Hair follicular keratinocyte (primary cell): Measurements from ENCODE around the gene RAB41. TPM values are rescaled to one million over a fixed set of nuclear protein-coding genes. Genes with fewer than 3 reads are reported as not detected.

ENCODE experiments used
- total RNA-seq: library from RNA; depleted of rRNA; stranded (reverse); fragments of >200 nt; gene quantifications from 2 replicates; pipeline ENCODE4 v1.2.3, GENCODE V29; 2015

The RAB41 gene
- not detected in 2 replicates for total RNA-seq

GRCh38 chrX:70281951-70282350 lies at the start of gene RAB41:
Gene RAB41 (plus strand): TSS chrX:70282172. CDS start chrX:70282218, 46 bp downstream.

GRCh38 chrX:70234355-70234754 lies 47.6 kb upstream of the RAB41 start, which contains the start of gene AWAT1:
Gene AWAT1 (plus strand): TSS chrX:70234655. CDS start chrX:70234696, 41 bp downstream.

GRCh38 chrX:70260104-70260503 lies 21.9 kb upstream of the RAB41 start, which contains the start of gene P2RY4:
Gene P2RY4 (minus strand): TSS chrX:70260204. CDS start chrX:70259624, 580 bp downstream.

GRCh38 chrX:70268034-70268433 lies 13.9 kb upstream of the RAB41 start, which contains the start of gene ARR3:
Gene ARR3 (plus strand): TSS chrX:70268334. CDS start chrX:70269386, 1,052 bp downstream.

DNA sequence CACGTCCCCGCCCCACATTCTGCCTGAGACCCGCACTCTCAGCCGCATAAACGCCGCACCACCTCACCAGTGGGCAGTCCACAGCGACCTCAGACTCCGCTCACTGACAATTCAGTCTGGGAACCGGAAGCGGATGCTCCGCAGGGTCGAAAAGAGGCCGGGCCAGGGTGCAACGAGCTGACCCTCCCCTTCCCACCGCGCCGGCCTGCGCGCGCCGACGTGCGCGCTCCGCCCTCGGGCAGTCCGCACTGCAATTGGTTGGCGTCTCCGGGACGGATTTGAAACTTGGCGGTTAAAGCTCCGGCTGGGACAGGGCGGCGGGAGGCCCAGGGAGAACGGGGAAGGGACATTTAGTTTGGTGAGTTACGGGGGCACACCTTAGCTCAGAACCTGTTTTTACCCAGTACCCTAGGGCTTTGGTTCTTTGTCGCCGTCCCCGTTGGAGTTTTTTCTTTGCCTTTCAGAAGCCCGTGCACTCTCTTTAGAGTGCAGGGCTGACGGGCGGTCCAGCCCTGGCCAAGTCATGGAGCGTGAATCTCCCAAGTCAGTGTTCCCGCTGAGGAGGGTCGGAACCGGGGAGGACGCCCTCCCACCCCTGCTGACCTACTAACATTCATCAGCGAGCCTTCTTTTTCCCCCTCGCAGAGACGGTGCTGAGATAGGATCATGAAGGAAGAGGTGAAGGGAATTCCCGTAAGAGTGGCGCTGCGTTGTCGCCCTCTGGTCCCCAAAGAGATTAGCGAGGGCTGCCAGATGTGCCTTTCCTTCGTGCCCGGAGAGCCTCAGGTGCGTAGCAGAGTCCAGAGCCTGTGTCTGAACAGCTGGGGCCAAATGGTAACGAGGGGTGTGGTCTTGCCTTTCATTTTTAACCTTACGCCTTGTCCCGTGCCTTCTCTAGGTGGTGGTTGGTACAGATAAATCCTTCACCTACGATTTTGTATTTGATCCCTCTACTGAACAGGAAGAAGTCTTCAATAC lies 8.1 kb downstream of the RAB41 start, which contains the start of the genes KIF4A and PDZD11:
KIF4A (plus strand) TSS at position 312 of the 978 bp plus-strand sequence; CDS start at position 667, 355 bp downstream.
PDZD11 (minus strand) TSS at position 135 of the 978 bp plus-strand sequence. CDS start 586 bp downstream, outside the sequence.

Other genes with a start within 250 kb of the RAB41 start
- not detected in 2 replicates for gene AWAT2, start 232.2 kb upstream of the RAB41 start, total RNA-seq
- gene OTUD6A, start 219.7 kb upstream of the RAB41 start, total RNA-seq, result not detected in 2 replicates
- 44.5 and 56.5 TPM in 2 replicates for gene IGBP1, start 148.7 kb upstream of the RAB41 start, total RNA-seq
- not detected in 2 replicates for gene DGAT2L6, start 104.7 kb upstream of the RAB41 start, total RNA-seq
- gene AWAT1, start 47.5 kb upstream of the RAB41 start, total RNA-seq, result not detected in 2 replicates
- not detected in 2 replicates for gene P2RY4, start 22.0 kb upstream of the RAB41 start, total RNA-seq
- gene ARR3, start 13.8 kb upstream of the RAB41 start, total RNA-seq, result not detected in 2 replicates
- gene PDZD11, start 7.8 kb downstream of the RAB41 start, total RNA-seq, result 59.8 and 76.5 TPM in 2 replicates
- 5.2 and 12.3 TPM in 2 replicates for gene KIF4A, start 7.9 kb downstream of the RAB41 start, total RNA-seq
- 0.34 TPM in 1 of 2 replicates, not detected in the other for gene GDPD2, start 141.1 kb downstream of the RAB41 start, total RNA-seq
- gene DLG3, start 162.7 kb downstream of the RAB41 start, total RNA-seq, result 8.6 and 9.4 TPM in 2 replicates